Stimulated activated naive CD4-positive, alpha-beta T cell treated with Interleukin-2 at 50 U/mL for 16 hours (primary cell): ENCODE measurements around the gene FAXDC2.
"Not testable (repeated sequence)": the region's sequence is repeated elsewhere in the genome, so short reads cannot be mapped to it uniquely, and the experiment has no call there.

Source experiments
- DNase-seq: peaks from one replicate; lab custom pipeline; 2025; lab: John Stamatoyannopoulos, UW

FAXDC2 gene

DNA sequence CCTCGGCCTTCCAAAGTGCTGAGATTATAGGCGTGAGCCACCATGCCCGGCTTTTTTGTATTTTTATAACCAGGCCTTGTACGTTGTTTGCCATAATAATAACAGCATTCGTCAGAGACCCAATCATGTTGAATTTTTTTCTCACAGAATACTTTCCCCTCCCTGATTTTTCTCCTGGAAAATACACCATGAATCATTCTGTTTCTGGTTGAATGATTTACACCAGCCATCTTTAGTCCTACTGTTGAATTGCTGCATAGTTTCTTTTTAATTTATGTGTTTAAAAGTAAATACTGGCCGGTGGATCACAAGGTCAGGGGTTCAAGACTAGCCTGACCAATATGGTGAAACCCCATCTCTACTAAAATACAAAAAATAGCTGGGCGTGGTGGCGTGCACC lies 11.5 kb upstream of the FAXDC2 start:
- no peak for DNase-seq

DNA sequence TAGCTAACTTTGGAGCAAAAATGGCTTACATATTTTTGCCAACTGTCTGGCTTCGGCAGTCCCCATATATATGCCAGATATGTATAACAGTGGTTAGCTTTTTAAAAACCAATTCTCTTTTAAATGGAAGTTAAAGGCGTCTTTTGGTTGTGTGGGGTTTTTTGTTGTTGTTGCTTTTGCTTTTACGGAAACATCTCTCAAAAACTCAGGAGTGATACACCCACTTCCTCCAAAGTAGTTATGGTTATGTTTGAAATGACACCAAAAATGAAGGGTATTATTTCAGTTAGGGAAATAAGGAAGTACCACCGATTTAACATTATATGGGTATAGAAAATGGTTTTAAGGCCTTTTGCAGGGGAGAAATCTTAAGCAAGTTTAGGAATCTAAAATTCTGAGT lies 10.4 kb upstream of the FAXDC2 start:
- DNase-seq, result no peak

DNA sequence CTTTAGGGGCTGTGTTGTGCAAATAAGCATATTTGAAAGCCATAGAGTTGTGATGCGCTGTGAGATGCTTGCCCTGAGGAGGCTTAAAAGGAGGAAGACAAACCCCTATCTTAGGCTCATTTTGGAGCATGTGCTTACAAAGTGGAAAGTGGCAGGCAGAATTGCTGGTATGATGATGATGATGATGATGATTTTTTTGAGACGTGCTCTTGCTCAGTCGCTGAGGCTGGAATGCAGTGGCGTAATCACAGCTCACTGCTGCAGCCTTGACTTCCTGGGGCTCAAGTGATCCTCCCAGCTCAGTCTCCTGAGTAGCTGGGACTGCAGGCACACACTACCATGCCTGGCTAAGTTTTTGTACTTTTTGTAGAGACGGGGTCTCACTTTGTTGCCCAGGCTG lies 9.7 kb upstream of the FAXDC2 start:
- DNase-seq, result no peak

- peak; percentile 3 for DNase-seq
These were observed 8.8 kb upstream of the FAXDC2 start for GRCh38 chr5:154858972-154859871.

GRCh38 chr5:154858297-154858971 lies 8.0 kb upstream of the FAXDC2 start, which contains the start of gene CNOT8:
Gene CNOT8, plus strand, starts transcription at chr5:154858627. Its CDS starts 4,652 bp downstream, at chr5:154863279.
- DNase-seq, result peak; percentile 96

- peak; percentile 91 for DNase-seq
These were observed 7.3 kb upstream of the FAXDC2 start for GRCh38 chr5:154857530-154858296.

DNA sequence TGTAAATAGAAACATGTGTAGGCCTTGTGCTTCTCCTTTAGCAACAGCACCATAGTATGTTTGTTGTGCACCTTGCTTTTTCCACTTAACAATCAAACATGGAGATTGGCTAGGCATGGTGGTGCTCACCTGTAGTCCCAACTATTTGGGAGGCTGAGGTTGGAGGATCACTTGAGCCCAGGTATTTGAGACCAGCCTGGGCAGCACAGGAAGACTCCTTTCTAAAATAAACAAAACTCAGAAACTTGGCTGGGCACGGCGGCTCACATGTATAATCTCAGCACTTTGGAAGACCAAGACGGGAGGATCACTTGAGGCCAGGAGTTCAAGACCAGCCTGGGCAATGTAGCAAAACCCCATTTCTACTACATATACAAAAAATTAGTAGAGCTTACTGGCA lies 948 bp upstream of the FAXDC2 start:
- no peak for DNase-seq

DNA sequence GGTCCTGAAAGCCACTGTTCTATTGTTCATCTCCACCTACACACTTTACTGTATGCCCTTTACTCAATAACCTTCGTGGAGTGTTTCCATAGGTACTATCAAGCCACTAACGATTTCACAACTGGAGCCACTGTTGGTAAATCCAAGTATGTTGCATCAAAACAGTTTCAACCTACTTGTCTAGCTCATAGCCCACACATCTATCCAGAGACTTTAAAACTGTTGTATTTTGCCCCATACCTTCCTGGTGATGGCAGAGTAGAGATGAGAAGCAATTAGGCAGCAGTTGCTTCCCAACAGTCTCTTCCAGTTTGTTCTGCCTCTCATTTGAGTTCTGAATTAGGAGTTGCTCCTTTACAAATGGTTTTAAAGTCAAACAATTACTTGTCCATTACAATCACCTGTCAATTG lies 607 bp downstream of the FAXDC2 start:
- no peak for DNase-seq

DNA sequence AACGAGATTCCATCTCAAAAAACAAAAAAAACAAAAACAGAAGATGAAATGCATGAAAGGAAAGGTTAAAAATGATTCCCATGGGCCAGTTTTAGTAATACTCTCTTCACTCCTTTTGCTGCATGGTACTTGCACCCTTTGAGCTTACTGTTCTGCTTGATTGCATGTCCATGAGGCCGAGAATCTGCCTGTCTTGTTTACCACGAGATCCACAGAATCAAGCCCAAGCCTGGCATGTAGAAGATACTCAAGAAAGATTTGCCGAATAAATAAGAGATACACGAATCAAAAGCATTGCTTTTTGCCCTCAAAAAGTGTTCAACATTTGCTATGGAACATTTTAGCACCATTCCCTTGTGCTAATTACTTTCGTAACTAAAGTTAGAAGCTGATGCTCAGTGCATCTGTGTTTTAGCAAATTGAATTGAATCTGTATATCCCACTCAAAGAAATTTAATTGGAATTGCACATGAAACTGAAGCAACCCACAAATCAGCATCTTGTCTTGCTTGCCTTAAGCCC lies 1.1 kb downstream of the FAXDC2 start:
- no peak for DNase-seq

GRCh38 chr5:154844809-154845208 lies 5.6 kb downstream of the FAXDC2 start:
- DNase-seq, result no peak

- DNase-seq, result no peak
These were observed 7.5 kb downstream of the FAXDC2 start for GRCh38 chr5:154842689-154843530.

DNA sequence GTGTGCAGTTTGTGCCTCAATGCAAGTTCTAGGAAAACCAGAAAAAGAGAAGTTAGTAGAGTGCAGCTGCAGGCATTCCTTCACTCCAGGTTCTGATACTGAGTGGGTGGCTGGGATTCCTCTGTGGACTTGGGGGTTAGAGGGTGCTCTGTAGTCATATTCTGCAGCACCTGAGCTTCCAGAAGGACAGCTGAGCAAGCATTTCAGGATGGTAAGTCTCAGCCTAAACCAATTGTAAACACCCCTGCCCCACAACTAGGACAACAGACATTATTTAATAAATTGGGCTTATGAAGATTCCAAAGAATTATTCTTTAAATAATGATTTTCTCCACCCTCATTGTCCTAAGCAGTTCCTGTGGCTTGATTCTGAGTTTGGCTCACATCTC lies 9.1 kb downstream of the FAXDC2 start:
- no peak for DNase-seq

GRCh38 chr5:154840435-154841272 lies 9.7 kb downstream of the FAXDC2 start:
- DNase-seq, result no peak

DNA sequence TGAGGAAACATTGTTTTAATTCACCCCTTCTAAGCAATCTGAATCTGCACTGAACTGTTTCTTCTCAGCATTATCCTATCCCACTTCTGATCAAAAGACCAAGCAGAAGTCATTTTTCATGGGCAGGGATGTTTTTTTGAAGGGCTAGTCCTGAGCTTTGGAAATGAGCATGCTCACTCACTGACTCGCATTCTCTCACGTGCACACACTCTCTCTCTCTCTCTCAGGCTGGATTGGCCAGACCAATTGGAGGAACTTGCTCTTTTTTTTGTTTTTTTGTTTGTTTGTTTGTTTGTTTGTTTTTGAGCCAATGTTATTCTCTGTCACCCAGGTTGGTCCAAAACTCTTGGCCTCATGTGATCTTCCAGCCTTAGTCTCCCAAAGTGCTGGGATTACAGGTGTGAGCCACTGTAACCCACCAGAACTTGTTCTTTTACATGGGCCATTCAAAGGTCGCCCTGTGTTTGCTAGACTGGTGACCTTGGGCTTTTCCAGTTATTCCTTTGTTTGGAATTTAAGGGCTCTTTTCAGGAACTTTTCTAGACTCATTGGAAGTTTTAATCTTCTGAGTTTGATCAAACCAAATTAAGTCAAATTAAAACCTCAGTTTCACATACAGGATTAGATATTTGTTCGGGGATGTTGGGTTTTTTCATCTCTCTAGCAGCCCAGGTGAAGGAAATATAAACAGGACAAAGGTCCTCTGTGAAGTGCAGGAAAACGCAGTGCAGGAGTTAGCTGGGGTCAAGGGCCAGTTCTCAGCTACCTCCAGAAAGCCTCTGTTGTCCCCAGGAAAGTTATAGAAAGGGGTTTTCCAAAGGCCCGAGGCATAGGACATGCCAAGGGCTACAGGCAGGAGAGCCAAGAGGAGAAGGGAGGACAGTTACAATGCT lies 13.1 kb downstream of the FAXDC2 start:
- DNase-seq, result no peak

DNA sequence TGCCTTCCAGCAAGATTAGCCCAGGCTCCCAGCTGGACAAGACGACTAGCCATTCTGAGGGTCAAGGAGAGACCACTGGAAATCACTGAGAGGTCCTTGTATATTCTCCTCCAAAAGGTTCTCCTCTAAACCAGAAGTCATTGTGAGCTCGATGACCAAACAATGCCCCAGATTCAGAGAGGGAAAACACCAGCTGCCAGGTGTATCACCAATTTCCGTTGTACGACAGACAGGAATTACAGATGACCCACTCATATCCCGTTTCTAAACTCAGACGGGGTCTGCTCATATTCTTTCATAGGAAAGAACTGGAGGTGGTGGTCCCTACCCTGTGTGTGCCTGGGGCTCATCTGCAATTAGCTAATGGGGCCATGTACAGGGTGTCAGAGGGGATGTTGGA lies 14.2 kb downstream of the FAXDC2 start:
- no peak for DNase-seq

DNA sequence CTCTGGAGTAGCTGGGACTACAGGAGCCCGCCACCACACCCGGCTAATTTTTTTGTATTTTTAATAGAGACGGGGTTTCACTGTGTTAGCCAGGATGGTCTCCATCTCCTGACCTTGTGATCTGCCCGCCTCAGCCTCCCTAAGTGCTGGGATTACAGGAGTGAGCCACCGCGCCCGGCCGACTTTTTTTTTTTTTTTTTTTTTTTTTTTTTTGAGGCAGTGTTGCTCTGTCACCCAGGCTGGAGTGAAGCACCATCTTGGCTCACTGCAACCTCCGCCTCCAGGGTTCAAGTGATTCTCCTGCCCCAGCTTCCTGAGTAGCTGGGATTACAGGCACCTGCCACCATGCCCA lies 14.7 kb downstream of the FAXDC2 start:
- DNase-seq, result not testable (repeated sequence)

GRCh38 chr5:154834053-154834452 lies 16.4 kb downstream of the FAXDC2 start:
- no peak for DNase-seq

DNA sequence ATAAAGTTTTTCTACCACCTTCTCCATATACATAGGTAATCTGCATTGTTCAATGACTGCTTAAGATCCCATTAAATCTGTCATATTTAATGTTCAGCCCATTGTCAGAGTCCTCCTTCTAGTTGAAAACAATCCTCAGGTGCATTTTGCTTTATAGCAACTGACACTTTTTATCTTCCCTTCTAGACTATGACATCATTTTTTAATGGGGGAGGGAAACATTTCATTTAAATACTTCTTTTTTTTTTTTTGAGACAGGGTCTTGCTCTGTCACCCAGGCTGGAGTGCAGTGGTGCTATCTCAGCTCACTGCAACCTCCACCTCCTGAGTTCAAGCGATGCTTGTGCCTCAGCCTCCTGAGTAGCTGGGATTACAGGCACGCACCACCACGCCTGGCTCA lies 17.6 kb downstream of the FAXDC2 start:
- not testable (repeated sequence) for DNase-seq

GRCh38 chr5:154831451-154831850 lies 19.0 kb downstream of the FAXDC2 start:
- no peak for DNase-seq

GRCh38 chr5:154830596-154830995 lies 19.8 kb downstream of the FAXDC2 start:
- no peak for DNase-seq
